ENCODE data around the gene IL17RC. TPM values are rescaled to one million over a fixed set of nuclear protein-coding genes. Genes with fewer than 3 reads are reported as not detected.

Gene IL17RC
- total RNA-seq, 1 donor, result 32.8 TPM

DNA sequence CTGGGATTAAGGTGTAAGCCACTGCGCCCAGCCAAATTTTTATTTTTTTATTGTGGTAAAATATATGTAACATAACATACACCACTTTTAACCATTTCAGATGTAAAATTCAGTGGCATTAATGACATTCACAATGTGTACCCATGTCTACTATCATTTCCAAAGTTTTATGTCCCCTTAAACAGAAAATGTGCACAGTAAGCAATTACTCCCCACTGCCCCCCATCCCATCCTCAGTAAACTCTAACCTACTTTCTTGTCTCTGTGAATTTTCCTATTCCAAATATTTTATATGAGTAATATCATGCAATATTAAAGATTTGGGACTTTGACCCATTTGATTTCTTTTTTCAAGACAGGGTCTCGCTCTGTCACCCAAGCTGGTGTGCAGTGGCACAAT lies 49.9 kb downstream of the IL17RC start:
- H3K4me3 ChIP-seq (ENCODE audit: low read depth, low read length), result no peak overlapping the region
- no peak for DNase-seq (ENCODE audit: low read depth)
- TF ChIP-seq, protein P1, sequence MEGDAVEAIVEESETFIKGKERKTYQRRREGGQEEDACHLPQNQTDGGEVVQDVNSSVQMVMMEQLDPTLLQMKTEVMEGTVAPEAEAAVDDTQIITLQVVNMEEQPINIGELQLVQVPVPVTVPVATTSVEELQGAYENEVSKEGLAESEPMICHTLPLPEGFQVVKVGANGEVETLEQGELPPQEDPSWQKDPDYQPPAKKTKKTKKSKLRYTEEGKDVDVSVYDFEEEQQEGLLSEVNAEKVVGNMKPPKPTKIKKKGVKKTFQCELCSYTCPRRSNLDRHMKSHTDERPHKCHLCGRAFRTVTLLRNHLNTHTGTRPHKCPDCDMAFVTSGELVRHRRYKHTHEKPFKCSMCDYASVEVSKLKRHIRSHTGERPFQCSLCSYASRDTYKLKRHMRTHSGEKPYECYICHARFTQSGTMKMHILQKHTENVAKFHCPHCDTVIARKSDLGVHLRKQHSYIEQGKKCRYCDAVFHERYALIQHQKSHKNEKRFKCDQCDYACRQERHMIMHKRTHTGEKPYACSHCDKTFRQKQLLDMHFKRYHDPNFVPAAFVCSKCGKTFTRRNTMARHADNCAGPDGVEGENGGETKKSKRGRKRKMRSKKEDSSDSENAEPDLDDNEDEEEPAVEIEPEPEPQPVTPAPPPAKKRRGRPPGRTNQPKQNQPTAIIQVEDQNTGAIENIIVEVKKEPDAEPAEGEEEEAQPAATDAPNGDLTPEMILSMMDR (IDR thresholded peaks at IDR 0.05; ENCODE audit: insufficient read depth, low read depth, low read length), result no peak

DNA sequence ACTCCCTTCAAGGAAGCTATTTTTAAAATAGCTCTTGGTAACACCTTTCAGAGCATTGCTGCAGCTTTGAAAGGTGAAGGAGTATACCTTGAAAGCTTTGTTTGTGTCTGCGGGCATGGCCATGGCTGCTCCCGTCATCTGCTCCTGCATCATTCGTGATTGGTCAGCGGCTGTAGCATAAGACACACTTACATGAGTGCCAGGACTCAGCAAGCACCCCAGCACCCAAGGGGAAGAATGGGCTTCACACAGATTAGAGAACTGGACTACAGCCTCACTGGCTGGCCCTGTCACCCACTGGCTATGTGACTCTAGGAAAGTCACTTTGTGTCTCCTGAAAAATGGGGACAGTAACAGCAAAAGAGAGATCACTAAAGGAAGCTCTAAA lies 52.7 kb downstream of the IL17RC start:
- no peak for DNase-seq (ENCODE audit: low read depth)
- TF ChIP-seq, protein P1 (IDR thresholded peaks at IDR 0.05; ENCODE audit: insufficient read depth, low read depth, low read length), result no peak
- H3K4me3 ChIP-seq (ENCODE audit: low read depth, low read length), result no peak overlapping the region

DNA sequence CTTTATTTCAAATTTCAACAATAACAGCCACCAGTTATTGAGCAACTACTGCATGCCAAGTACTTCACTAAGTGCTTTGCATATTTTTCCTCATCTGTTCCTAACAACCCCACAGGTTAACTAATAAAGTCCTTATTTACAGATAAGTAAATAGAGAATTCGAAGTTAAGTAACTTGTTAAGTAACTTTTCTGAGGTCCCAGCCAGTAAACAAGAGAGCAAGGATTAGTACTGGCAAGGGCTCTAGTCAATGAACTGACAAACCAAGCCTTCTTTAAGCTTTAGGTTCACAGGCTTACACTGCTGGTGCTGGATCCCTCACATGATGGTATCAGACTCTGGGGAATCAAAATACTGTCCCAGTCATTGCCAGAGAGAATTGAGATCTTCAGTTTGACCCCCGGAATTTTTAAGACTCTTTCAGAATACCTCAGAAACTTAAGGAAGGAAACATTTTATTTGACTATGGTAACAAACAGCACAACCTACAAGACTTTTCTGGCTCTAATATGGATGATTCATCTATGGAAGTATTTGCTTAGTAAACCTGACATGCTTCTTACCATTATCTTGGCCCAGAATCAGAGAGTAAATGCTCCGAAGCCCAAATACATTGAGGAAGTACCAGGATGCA lies 53.2 kb downstream of the IL17RC start:
- TF ChIP-seq, protein P1 (IDR thresholded peaks at IDR 0.05; ENCODE audit: insufficient read depth, low read depth, low read length), result no peak
- DNase-seq (ENCODE audit: low read depth), result peak; percentile 63
- no peak overlapping the region for H3K4me3 ChIP-seq (ENCODE audit: low read depth, low read length)

DNA sequence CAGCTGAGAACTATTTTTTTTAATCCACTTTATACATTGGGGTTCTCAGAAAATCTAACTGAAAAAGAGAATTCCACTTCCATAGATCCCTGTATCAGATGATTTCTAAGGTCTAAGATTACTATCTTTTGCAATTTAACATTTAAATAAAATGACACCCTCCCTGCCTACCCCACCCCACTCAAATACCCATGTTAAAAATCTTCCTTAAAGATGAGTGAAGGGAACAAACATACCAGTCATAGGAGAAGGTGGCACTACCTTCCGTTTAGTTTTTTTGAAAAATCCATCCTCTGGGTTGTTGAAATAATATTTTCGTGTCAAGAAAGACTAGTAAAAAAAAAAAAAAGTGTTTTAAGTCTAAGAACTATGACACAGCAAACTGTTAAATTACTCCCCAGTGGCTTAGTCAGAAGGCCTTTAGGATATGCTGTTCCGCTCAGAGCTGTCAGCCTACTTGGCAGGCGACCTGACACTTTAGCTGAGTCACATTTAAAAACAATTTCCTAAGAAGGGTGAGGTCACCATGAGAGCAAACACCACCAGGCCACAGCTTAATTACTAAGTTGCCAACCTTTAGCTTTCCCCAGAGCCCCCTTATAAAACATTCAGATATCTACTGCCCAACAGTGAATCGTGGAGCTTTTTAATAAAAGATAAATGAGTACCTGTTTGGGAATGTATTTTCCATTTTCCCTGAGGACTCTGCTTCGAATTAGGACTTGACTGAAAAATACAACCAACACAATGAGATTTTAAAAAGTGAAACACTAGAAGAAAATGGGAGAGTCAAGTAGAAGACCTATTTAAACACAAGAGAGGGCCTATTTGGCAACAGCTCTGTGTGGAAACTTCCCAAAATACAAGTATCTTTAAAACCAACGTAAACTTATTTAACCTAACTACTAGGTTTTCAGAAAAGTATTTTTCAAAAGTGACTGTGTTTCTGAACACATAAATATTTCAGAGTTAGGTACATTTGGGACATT lies 60.1 kb downstream of the IL17RC start:
- H3K4me3 ChIP-seq (ENCODE audit: low read depth, low read length), result no peak overlapping the region
- TF ChIP-seq, protein P1 (IDR thresholded peaks at IDR 0.05; ENCODE audit: insufficient read depth, low read depth, low read length), result no peak
- DNase-seq (ENCODE audit: low read depth), result peak; percentile 97

DNA sequence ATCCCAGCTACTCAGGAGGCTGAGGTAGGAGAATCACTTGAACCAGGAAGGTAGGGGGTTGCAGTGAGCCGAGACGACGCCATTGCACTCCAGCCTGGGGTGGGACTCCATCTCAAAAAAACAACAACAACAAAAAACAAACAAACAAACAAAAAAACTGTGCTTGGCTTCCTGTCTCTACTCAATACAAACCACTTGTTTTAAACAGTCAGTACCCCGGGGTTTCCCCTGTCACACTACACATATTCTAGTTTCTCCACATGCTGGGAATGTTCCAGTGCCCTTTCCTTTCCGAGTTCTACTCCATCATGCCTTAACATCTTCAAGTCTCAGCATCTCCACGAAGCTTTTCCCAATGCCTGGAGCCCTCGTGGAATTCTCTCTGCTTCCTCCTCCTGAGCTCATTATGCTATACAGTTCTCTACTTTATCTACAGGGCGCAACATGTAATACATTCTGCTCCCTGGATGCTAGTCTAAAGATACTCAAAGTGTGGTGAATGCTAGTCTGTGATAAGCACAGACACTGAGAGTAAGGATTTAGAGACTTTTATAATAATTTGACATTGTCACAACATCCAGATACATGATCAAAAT lies 61.9 kb downstream of the IL17RC start:
- TF ChIP-seq, protein P1 (IDR thresholded peaks at IDR 0.05; ENCODE audit: insufficient read depth, low read depth, low read length), result no peak
- DNase-seq (ENCODE audit: low read depth), result no peak

DNA sequence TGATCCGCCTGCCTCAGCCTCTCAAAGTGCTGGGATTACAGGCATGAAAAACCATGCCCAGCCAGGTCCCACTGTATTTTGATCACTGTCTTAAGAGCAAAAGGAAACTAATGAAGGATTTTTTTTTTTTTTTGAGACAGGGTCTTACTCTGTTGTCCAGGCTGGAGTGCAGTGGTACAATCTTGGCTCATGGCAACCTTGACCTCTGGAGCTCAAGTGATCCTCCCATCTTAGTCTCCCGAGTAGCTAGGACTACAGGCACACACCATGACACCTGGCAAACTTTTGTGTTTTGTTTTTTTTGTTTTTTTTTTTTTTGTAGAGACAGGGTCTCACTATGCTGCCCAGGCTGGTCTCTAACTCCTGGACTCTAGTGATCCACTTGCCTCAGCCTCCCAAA lies 63.4 kb downstream of the IL17RC start:
- TF ChIP-seq, protein P1 (IDR thresholded peaks at IDR 0.05; ENCODE audit: insufficient read depth, low read depth, low read length), result no peak
- DNase-seq (ENCODE audit: low read depth), result no peak
- no peak overlapping the region for H3K4me3 ChIP-seq (ENCODE audit: low read depth, low read length)

More for the DNA sequence above, 61.9 kb downstream of the IL17RC start:
- H3K4me3 ChIP-seq (ENCODE audit: low read depth, low read length), result no peak overlapping the region

Small RNA genes lying within 50 kb of the gene (small RNA-seq; reads per million reads assigned to genes)
- gene RNU6-882P, result not detected

Other genes with a start within 250 kb of the IL17RC start
- gene CPNE9, start 213.3 kb upstream of the IL17RC start, total RNA-seq, result not detected in 2 replicates
- gene BRPF1, start 185.4 kb upstream of the IL17RC start, total RNA-seq, result 15.5 and 17.3 TPM in 2 replicates
- 19.0 and 32.2 TPM in 2 replicates for gene OGG1, start 167.1 kb upstream of the IL17RC start, total RNA-seq
- gene CAMK1, start 147.2 kb upstream of the IL17RC start, total RNA-seq, result 27.6 and 30.0 TPM in 2 replicates
- gene TADA3, start 124.6 kb upstream of the IL17RC start, total RNA-seq, result 92.4 and 109 TPM in 2 replicates
- 216 and 304 TPM in 2 replicates for gene ARPC4, start 124.0 kb upstream of the IL17RC start, total RNA-seq
- 19.0 and 21.6 TPM in 2 replicates for gene TTLL3, start 106.8 kb upstream of the IL17RC start, total RNA-seq
- 28.3 and 31.1 TPM in 2 replicates for gene RPUSD3, start 73.1 kb upstream of the IL17RC start, total RNA-seq
- not detected in 2 replicates for gene CIDEC, start 36.8 kb upstream of the IL17RC start, total RNA-seq
- gene JAGN1, start 26.5 kb upstream of the IL17RC start, total RNA-seq, result 15.1 and 24.2 TPM in 2 replicates
- gene IL17RE, start 14.2 kb upstream of the IL17RC start, total RNA-seq, result 0.43 and 0.64 TPM in 2 replicates
- 13.2 and 16.0 TPM in 2 replicates for gene CRELD1, start 16.7 kb downstream of the IL17RC start, total RNA-seq
- gene PRRT3, start 35.3 kb downstream of the IL17RC start, total RNA-seq, result 3.2 and 3.5 TPM in 2 replicates
- gene EMC3, start 69.7 kb downstream of the IL17RC start, total RNA-seq, result 35.4 and 52.7 TPM in 2 replicates
- 15.5 and 23.3 TPM in 2 replicates for gene FANCD2, start 109.3 kb downstream of the IL17RC start, total RNA-seq
- not detected in 2 replicates for gene FANCD2OS, start 191.2 kb downstream of the IL17RC start, total RNA-seq
- gene BRK1, start 198.6 kb downstream of the IL17RC start, total RNA-seq, result 77.0 and 126 TPM in 2 replicates
- gene VHL, start 224.7 kb downstream of the IL17RC start, total RNA-seq, result 31.9 and 45.3 TPM in 2 replicates
- 3.2 and 8.2 TPM in 2 replicates for gene IRAK2, start 247.8 kb downstream of the IL17RC start, total RNA-seq

All from fibroblast of villous mesenchyme (primary cell).